PC-9 (cell line): ENCODE data around the gene TRIM42.

ENCODE experiments used
- EZH2 ChIP-seq: fragments of 200-600 bp; sonication (generic); IDR thresholded peaks from 2 replicates; pipeline ENCODE4 v1.8.0; 2017; ENCODE audit warnings: antibody characterized with exemption, low read depth
- TF ChIP-seq, protein P1 (sequence below): fragments of 200-600 bp; sonication (generic); conservative IDR thresholded peaks from 2 replicates; pipeline ENCODE4 v1.6.1; 2017; ENCODE audit warnings: mixed run types, antibody characterized with exemption, mild to moderate bottlenecking, moderate library complexity

DNA sequence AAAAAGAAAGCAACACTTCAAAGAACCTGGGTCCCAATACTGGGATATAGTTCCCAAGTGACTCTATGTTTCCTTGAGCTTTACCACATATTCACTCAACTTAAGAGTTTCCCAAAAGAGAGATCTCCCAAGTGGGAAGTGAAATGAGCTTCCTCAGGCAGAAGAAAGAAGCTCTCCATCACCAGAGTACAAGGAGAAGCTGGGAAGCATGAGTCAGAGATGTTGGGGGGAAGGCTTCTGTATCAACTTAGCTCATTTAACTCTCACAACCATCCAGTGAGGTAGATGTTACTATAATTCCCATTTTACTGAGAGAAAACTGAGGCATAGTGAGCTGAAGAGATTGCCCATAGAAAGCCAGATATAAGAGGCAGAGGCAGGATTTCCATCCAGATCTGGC lies 47.0 kb upstream of the TRIM42 start:
- TF ChIP-seq, protein P1, sequence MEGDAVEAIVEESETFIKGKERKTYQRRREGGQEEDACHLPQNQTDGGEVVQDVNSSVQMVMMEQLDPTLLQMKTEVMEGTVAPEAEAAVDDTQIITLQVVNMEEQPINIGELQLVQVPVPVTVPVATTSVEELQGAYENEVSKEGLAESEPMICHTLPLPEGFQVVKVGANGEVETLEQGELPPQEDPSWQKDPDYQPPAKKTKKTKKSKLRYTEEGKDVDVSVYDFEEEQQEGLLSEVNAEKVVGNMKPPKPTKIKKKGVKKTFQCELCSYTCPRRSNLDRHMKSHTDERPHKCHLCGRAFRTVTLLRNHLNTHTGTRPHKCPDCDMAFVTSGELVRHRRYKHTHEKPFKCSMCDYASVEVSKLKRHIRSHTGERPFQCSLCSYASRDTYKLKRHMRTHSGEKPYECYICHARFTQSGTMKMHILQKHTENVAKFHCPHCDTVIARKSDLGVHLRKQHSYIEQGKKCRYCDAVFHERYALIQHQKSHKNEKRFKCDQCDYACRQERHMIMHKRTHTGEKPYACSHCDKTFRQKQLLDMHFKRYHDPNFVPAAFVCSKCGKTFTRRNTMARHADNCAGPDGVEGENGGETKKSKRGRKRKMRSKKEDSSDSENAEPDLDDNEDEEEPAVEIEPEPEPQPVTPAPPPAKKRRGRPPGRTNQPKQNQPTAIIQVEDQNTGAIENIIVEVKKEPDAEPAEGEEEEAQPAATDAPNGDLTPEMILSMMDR: no peak
- no peak for TF ChIP-seq EZH2
